AG04450 (cell line): ENCODE measurements around the gene FAS. TPM values are rescaled to one million over a fixed set of nuclear protein-coding genes. Genes with fewer than 3 reads are reported as not detected.

Source experiments
- CTCF ChIA-PET: fragments of 300-600, 350-600 bp; formaldehyde crosslinking; extraction: SDS; loops from one replicate; lab custom pipeline; 2022; ENCODE audit warnings: antibody characterized with exemption, inconsistent platforms; lab: Charles Lee
- POLR2A ChIA-PET: fragments of 350-600 bp; formaldehyde crosslinking; extraction: SDS; loops from one replicate; lab custom pipeline; 2021; ENCODE audit warnings: antibody characterized with exemption, inconsistent platforms; lab: Yijun Ruan, JAX
- DNase-seq: peaks from one replicate; pipeline ENCODE4 v3.0.0-alpha.2; 2011; ENCODE audit warnings: low read depth, low spot score
- H3K27ac ChIP-seq: one replicate; pipeline ENCODE4 v1.5.1; 2012; ENCODE audit warnings: low read depth, low read length, control low read depth
- H3K27me3 ChIP-seq: one replicate; pipeline ENCODE4 v1.6.0; 2012; ENCODE audit warnings: low read length; ENCODE audit not compliant: control insufficient read depth, insufficient read depth
- H3K4me3 ChIP-seq: 2 replicates; pipeline ENCODE4 v1.5.1; 2011; ENCODE audit warnings: mild to moderate bottlenecking, low read depth, low read length, control low read depth
- H3K9me3 ChIP-seq: 2 replicates; pipeline ENCODE4 v1.5.1; 2012; ENCODE audit warnings: low read length; ENCODE audit not compliant: control insufficient read depth, insufficient read depth
- CTCF ChIP-seq: IDR thresholded peaks from 2 replicates; pipeline ENCODE4 v1.5.1; 2011; ENCODE audit warnings: low read depth, low read length, control low read depth, inconsistent platforms
- polyA plus RNA-seq: library from polyadenylated mRNA; depleted of rRNA; stranded (reverse); fragments of >200 nt; gene quantifications from 2 replicates; pipeline ENCODE4 v1.2.3, GENCODE V29; 2011

Gene FAS
- polyA plus RNA-seq, 1 experiment = 78.4 TPM

- no peak for TF ChIP-seq CTCF
- ChIA-PET CTCF (interaction anchor here (0.7 to 13.4 kb wide), 29 partner anchors 8 to 424 kb away, joined by 3 to 244 read pairs (median 7); partner anchors contain the start of gene CH25H), POLR2A (no interaction called here)
- no peaks in the 10 kb centered on the region for H3K27me3 ChIP-seq
- no peak overlapping the region for H3K27ac ChIP-seq
- no peak for DNase-seq
- no peaks in the 10 kb centered on the region; the same call in 1 of the 2 replicates for H3K9me3 ChIP-seq
- no peak overlapping the region for H3K4me3 ChIP-seq
These were observed 2.8 kb upstream of the FAS start for GRCh38 chr10:88987840-88988239.

DNA sequence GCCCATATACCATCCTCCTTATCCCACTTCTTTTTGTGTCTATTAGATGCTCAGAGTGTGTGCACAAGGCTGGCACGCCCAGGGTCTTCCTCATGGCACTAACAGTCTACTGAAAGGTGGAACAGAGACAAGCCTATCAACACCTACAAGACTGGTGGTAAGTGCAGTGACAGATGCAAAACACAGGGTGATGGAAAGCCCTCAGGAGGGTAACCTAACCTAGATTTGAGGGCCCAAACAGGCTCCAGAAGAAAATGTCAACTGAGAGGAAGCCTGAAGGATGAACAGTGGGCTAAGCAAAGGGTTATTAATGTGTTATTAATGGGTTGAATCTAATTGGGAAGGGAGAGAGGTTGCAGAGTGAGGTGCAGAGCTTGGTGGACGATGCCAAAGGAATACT is 1.2 kb upstream of the FAS start:
- ChIA-PET CTCF (interaction anchor here (0.9 to 13.4 kb wide), 8 partner anchors 9 to 229 kb away, joined by 3 to 244 read pairs (median 14); no protein-coding TSS in a partner anchor), POLR2A (interaction anchor here (0.6 to 2.6 kb wide), 8 partner anchors 9 to 109 kb away, joined by 3 to 17 read pairs (median 3); partner anchors contain the start of gene STAMBPL1)
- Histone ChIP-seq H3K4me3 (peak overlapping the region; percentile 89), H3K9me3 (no peaks in the 10 kb centered on the region; the same call in 1 of the 2 replicates), H3K27me3 (no peaks in the 10 kb centered on the region), H3K27ac (no peak overlapping the region)
- no peak for TF ChIP-seq CTCF
- no peak for DNase-seq

DNA sequence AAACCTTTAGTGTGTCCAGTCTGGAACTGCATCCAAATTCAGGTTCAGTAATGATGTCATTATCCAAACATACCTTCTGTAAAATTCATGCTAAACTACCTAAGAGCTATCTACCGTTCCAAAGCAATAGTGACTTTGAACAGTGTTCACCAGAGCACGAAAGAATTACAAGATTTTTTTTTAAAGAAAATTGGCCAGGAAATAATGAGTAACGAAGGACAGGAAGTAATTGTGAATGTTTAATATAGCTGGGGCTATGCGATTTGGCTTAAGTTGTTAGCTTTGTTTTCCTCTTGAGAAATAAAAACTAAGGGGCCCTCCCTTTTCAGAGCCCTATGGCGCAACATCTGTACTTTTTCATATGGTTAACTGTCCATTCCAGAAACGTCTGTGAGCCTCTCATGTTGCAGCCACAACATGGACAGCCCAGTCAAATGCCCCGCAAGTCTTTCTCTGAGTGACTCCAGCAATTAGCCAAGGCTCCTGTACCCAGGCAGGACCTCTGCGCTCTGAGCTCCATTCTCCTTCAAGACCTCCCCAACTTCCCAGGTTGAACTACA is 694 bp upstream of the FAS start:
- peak overlapping the region; percentile 84 for H3K27ac ChIP-seq
- no peaks in the 10 kb centered on the region for H3K27me3 ChIP-seq
- DNase-seq = peak; percentile 55
- H3K4me3 ChIP-seq = peak overlapping the region; percentile 89
- no peaks in the 10 kb centered on the region; the same call in 1 of the 2 replicates for H3K9me3 ChIP-seq
- CTCF ChIA-PET = interaction anchor here (0.9 to 13.4 kb wide), 8 partner anchors 10 to 228 kb away, joined by 3 to 244 read pairs (median 8); no protein-coding TSS in a partner anchor
- POLR2A ChIA-PET = interaction anchor here (0.6 to 2.6 kb wide), 10 partner anchors 8 to 110 kb away, joined by 3 to 17 read pairs (median 3); partner anchors contain the start of gene STAMBPL1
- TF ChIP-seq CTCF = no peak

DNA sequence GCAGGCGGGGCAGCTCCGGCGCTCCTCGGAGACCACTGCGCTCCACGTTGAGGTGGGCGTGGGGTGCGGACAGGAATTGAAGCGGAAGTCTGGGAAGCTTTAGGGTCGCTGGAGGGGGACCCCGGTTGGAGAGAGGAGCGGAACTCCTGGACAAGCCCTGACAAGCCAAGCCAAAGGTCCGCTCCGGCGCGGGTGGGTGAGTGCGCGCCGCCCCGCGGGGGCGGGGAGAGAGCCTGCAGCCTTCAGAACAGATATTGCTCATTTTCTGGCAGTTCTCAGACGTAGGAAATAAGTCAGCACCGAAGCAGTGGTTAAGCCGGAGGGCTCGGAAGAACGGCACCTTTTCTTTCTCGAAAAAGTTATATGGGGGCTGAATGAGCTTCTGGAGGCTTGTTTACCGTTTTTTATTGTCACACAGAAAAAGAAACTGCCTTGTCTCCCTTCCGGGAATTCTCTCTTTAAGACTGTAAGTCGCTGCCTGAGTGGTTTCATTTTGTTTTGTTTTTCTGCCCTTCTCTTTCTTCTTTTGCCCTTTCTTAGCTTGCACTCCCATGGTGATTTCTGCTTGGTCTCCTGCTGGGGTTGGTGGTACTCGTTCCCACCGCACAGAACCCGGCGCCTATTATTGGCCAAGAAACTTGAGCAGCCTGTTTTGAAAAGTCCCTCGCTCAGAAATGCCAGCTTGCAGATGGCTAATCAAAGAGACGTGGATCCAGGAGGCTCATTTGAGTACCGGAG is 732 bp downstream of the FAS start:
- no peak for DNase-seq
- H3K9me3 ChIP-seq = no peaks in the 10 kb centered on the region; the same call in 1 of the 2 replicates
- POLR2A ChIA-PET = interaction anchor here (1.0 to 2.6 kb wide), 4 partner anchors 9 to 59 kb away, joined by 3 to 17 read pairs (median 4); no protein-coding TSS in a partner anchor
- peak overlapping the region; percentile 84 for H3K27ac ChIP-seq
- peak overlapping the region; percentile 89 for H3K4me3 ChIP-seq
- CTCF ChIA-PET = interaction anchor here (1.2 to 13.4 kb wide), 7 partner anchors 15 to 226 kb away, joined by 3 to 244 read pairs (median 18); no protein-coding TSS in a partner anchor
- peak; percentile 22; the same call in 1 of the 2 replicates for TF ChIP-seq CTCF
- no peaks in the 10 kb centered on the region for H3K27me3 ChIP-seq
